ENCODE results near the gene GNAT2.

DNA sequence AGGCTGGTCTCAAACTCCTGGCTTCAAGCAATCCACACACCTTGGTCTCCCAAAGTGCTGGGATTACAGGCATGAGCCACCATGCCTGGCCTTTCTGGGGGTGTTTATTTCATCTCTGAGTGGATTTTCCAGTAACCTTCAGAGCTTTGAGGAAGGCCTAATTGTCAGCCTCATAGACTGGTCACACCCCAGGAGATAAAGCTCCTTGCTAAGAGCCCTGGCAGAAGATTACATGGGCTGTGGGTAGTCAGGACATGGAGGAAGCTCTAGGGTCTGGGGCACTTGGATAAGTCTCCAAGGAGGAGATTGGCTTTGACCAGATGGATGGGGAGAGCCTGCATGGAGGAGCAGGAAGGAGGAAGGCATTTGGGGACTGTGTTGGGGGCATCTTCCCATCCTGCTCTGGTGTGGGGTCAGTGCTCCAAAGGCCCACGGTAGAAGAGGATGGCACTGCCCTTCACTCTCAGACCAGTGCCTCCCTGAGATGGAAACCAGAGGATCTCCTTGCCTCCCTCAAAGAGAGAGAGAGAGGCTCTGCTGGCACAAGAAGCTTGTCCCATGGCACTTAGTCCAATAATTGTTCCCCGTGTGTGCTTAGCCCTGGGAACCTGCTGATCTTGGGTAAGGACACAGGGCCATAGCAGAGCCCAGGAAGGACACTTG is 21.8 kb upstream of the GNAT2 start:
- TF ChIP-seq CTCF (conservative IDR thresholded peaks at IDR 0.05 in 1 of 2, IDR thresholded peaks at IDR 0.05 in 1 of 2; ENCODE audit: low read depth in 1 of 2, low read length in 2 of 2) (no peak), EZH2 (IDR thresholded peaks at IDR 0.05; ENCODE audit: low read length, missing control alignments) (no peak)
